NCI-H1105 (cell line): ENCODE measurements around the gene CDK14.

Source experiments
- DNase-seq: peaks from one replicate; lab custom pipeline; 2025; lab: John Stamatoyannopoulos, UW

The CDK14 gene

GRCh38 chr7:91093181-91093580 lies 497.1 kb downstream of the CDK14 start:
- DNase-seq: no peak

DNA sequence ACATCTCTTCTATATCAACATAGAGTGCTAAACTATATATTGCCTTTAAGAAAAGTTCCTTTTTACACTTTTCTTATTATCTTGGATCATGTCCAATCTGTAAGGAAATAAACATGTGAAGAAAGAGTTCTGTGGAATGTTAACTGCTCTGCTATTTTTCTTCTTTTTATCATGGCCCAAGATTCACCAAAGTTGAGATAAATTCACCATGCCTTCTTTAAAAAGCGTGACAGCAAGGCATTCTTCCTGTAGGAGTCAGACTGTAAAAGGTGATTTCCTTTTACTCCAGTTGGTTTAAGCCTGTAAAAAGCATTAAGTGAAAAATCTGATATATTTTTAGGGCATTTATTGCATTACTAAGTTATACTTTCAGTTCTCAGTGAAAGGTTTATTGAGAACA lies 502.4 kb downstream of the CDK14 start:
- no peak for DNase-seq

DNA sequence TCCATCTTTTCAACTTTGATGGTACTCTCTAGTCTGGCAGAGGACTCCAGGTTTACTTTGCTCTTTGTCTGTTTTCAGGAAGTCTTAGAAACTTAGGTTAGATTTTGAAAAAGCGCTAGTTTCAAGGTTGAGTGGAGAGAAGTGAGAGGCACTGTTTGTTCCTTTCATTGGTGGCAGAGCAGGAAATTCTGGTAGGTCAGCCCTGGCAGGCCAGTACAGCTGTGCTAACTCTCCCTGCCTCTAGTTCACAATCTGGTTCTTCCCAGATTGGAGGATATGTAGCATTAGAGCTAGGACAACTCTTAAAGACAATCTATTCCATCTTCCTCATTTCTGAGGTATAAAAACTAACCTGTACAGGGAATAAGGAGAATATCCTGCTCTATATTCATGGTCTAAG lies 507.2 kb downstream of the CDK14 start:
- DNase-seq: no peak

GRCh38 chr7:91107460-91107859 lies 511.3 kb downstream of the CDK14 start:
- no peak for DNase-seq

GRCh38 chr7:91109200-91109599 lies 513.1 kb downstream of the CDK14 start:
- no peak for DNase-seq

GRCh38 chr7:91112902-91113341 lies 516.8 kb downstream of the CDK14 start:
- no peak for DNase-seq

- no peak for DNase-seq
These were observed 518.1 kb downstream of the CDK14 start for GRCh38 chr7:91114232-91114631.

DNA sequence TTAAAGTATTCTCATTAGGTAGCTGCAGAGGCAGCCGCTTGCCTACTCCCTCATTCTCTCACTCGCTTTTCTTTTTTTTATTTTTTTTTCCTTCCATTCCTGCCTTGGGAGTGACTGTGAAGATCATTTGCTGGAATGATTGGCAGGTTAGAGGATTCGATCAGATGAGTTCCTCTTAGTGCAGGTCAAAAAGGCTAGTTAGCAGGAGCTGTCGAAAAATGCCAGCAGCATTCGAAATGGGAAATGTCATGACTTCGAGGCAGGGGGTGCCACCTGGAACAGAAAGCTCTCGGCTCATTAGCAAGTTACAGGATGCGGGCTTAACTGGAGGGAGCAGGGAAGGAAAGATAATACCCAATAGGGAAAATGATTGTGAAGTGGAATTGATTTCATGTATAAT lies 530.6 kb downstream of the CDK14 start:
- DNase-seq: no peak

GRCh38 chr7:91127325-91127724 lies 531.2 kb downstream of the CDK14 start:
- DNase-seq: no peak

GRCh38 chr7:91127959-91128358 lies 531.8 kb downstream of the CDK14 start:
- DNase-seq: no peak

- no peak for DNase-seq
These were observed 532.7 kb downstream of the CDK14 start for GRCh38 chr7:91128683-91129348.

GRCh38 chr7:91135300-91135699 lies 539.2 kb downstream of the CDK14 start:
- no peak for DNase-seq

DNA sequence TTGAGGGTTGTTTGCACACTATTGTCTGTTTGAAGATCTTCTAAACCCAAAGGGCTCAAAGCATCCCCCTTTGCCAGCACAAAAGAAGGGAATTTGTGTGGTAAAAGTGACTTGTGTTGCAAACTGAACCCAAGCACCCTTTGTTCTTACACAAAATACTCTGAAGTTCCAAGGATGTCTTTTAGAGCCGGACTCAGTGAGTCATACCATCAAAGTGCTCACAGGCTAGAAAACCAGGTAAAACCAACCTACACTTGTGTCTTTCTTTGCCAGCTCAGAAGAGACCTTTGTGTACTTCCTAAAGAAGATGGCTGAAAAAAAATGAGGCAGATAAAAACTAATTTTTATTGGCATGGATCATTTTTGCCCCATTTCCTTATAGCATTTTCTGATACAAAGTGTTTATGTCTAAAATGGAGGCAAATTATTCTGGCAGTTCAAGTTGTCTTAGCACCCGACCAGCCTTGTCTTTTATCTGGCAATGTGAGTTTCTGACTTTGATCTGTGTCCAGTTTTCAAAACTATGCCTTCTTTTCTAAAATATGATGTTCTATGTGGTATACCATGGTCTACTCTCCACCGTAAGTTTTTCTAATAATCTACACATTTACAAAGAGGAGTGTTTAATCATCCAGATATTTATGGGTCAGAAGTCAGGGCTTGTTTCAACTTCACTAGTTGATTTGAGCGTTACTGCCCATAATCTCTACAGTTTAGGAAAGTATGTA lies 539.7 kb downstream of the CDK14 start:
- DNase-seq: no peak

DNA sequence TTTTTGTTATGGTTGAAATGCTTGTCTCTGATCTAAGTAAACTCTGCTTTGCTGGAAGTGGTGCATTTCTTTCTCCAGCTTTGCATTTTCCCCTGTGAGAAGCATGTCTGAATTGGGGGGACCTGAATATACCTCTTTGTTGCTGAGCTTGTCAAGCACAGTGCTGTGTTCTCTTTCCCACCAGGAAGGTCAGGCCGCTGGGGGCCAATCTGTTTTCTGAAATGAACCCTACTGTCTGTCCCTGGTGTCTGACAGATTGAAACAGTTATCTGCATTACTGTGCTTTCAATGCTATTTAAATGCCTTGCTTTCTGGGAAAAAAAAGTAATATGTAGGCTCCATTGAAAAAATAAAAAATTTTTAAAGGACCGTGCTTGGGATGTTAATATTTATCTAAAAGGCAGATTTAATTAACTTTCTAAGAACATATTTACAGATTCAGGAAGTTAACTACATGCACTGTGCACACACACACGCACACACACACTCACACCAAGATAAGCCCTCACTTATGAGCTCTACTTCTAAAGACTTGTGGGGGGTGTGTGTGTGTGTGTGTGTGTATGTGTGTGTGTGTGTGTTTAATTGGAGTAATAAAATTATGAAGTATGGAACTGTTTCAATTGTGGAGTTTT lies 541.1 kb downstream of the CDK14 start:
- no peak for DNase-seq

GRCh38 chr7:91137788-91138368 lies 541.8 kb downstream of the CDK14 start:
- DNase-seq: peak; percentile 16

DNA sequence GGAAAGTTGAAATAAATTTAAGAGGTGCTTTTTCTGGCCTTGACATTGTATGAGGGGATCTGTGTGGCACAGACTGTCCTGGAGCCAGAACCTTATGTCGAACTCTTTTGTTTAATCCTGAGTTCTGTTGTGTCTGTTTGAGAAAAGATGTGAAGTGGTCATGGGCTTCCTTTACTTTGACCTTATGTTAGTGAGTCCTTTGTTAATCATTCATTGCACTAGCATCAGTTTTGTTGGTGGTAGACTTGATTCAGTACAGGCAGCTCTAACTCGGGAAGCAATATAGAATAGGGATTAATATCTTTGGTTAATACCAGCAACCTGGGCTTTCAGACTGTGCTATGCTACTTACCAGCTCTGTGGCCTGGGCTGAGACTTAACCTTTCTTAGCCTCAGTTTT lies 544.2 kb downstream of the CDK14 start:
- no peak for DNase-seq

DNA sequence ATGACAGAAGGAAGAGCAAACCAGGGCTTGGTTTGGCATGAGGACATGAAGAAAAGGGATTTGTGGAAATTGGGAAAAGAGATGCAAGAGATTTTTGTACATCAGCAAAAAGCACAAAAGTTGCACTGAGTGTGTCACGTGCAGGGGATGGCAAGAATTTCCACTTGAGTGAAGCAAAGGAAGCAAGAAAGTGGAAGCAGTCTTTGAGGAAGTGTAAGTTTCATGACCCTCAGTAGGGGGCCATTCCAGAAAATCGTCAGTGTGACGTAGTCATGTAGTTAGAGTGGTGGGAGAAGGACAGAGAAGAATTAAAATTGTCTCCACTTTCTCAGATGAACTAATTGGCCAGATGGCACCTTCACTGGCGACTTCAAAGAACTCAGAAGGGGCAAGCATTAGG lies 544.9 kb downstream of the CDK14 start:
- no peak for DNase-seq

DNA sequence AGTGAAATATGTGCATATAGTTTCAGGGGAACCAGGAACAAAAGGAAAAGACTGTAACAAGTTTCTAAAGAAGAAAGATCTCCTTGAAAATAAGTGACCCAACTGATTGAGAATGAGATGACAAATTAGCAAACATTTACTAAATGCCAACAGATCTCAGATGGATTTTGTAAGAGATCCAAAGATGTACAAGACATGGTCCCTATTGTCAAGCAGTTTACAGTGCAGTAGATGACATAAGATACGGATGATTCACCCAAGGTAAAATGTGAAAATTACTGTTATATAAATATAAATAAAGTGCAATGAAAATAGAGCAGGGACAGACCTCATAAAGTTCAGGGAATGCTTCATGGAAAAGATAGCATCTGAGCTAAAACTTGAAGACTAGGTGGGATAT lies 546.6 kb downstream of the CDK14 start:
- no peak for DNase-seq

DNA sequence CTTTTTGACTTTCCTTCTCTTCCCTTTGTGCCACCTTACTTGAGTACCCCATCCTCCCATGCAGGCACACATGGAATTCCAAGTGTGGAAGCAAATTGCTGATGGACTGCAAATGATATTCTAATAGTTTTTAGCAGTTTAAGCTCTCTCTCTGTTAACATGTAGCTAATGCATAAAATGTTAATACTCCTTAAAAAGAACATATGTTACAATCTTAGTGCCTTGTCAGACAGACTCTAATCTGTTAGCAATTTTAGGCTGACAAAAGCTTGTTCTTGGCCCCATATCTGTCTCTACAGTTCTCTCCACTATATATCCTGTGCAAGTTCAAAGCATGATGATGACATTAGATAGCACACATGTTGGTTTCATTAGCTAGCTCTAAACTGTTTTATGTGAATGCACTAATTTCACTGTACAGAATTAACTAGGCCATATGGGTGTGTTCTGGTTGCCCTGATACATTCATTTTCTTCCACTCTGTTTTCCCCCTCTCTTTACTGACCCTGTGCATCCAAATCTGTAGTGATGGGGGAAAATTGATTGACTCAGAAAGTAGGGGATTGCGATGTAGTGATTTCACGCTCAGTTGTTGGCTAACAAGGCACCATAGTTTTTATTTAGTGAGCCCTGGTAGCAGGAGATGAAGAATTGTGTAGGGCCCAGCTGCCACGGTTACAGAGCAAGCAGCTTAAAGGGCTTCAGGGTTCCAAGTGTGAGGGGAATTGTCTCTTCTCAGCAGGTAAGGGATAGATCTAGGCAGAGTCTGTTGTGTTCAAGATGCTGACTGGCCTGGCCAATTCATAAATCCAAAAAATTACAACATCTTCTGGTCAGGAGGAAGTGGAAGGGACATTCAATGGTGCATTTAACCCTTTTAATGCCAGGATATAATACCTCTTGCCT lies 553.5 kb downstream of the CDK14 start:
- DNase-seq: no peak

- DNase-seq: no peak
These were observed 555.8 kb downstream of the CDK14 start for GRCh38 chr7:91151916-91152315.

- no peak for DNase-seq
These were observed 560.4 kb downstream of the CDK14 start for GRCh38 chr7:91156316-91157185.
